ENCODE results near the gene OR2V2. TPM values are rescaled to one million over a fixed set of nuclear protein-coding genes. Genes with fewer than 3 reads are reported as not detected.
"Not testable (repeated sequence)": the region's sequence is repeated elsewhere in the genome, so short reads cannot be mapped to it uniquely, and the experiment has no call there.

The OR2V2 gene
- total and polyA plus RNA-seq, 2 donors (not counting 3 experiments of a cell fraction or from before 2014, with no cell fraction given): not detected

- no peaks in the 10 kb centered on the region for H4K20me1 ChIP-seq (replicated peaks; ENCODE audit: control insufficient read depth, extremely low read depth, insufficient read depth, low read length)
- H3K9me1 ChIP-seq (replicated peaks; ENCODE audit: control insufficient read depth, extremely low read depth, insufficient read depth, low read length): no peaks in the 10 kb centered on the region
- peaks cover 10% of the 10 kb centered on the region for H3K4me1 ChIP-seq (ENCODE audit: control insufficient read depth, extremely low read depth, insufficient read depth, low read length)
- peak overlapping the region; percentile 73 for H3K4me2 ChIP-seq (ENCODE audit: insufficient read depth, low read length)
- peak overlapping the region; percentile 59 for H3K9ac ChIP-seq (replicated peaks; ENCODE audit: extremely low read depth, insufficient read depth, low read length)
- no peaks in the 10 kb centered on the region for H3K36me3 ChIP-seq (ENCODE audit: control insufficient read depth in 2 of 2, extremely low read depth in 1 of 2, insufficient read depth in 2 of 2, low read length in 2 of 2)
- TF ChIP-seq CTCF (IDR thresholded peaks at IDR 0.05; ENCODE audit: extremely low read depth in 1 of 2, insufficient read depth in 1 of 2, low read depth in 1 of 2, low read length in 2 of 2): no peak
- no peak for TF ChIP-seq JUN (IDR thresholded peaks at IDR 0.05; ENCODE audit: borderline replicate concordance, insufficient read depth, insufficient read length, low read depth)
- no peak for TF ChIP-seq MAX (IDR thresholded peaks at IDR 0.05; ENCODE audit: insufficient read depth, insufficient read length)
- no peak for TF ChIP-seq EZH2 (IDR thresholded peaks at IDR 0.05; ENCODE audit: borderline replicate concordance, low read depth, low read length, severe bottlenecking)
- TF ChIP-seq GATA2 (IDR thresholded peaks at IDR 0.05; ENCODE audit: insufficient read depth, insufficient read length, low read depth, low read length): no peak
- TF ChIP-seq MYC (IDR thresholded peaks at IDR 0.05; ENCODE audit: low read depth, low read length): no peak
- TF ChIP-seq POLR2A (IDR thresholded peaks at IDR 0.05; ENCODE audit: low read depth, low read length): no peak
- TF ChIP-seq POLR2AphosphoS5 (IDR thresholded peaks at IDR 0.05; ENCODE audit: insufficient read depth, low read depth, low read length): no peak
- TF ChIP-seq FOS (IDR thresholded peaks at IDR 0.05; ENCODE audit: borderline replicate concordance, insufficient read depth, low read length): no peak
- TSS peak; percentile 28 for BruUV-seq (replicated peaks)
- FAIRE-seq (no peak), DNase-seq (ENCODE audit: low read depth, low spot score) (no peak)
- H3K79me2 ChIP-seq (ENCODE audit: control insufficient read depth, insufficient read depth, low read length): no peaks in the 10 kb centered on the region
- H3K27ac ChIP-seq (ENCODE audit: insufficient read depth, low read depth, low read length): peak overlapping the region; percentile 70
- H2AFZ ChIP-seq (ENCODE audit: low read depth, low read length): peak overlapping the region; percentile 94
- CTCF ChIA-PET: interaction anchor here (1.0 to 1.1 kb wide), 2 partner anchors 60 to 376 kb away, joined by 3 read pairs; no protein-coding TSS in a partner anchor
- intact Hi-C loops (cut with micrococcal nuclease): no loop called here
- peak overlapping the region; percentile 22 to 39 (median 30) for H3K4me3 ChIP-seq (replicated peaks in 1 of 3; ENCODE audit: insufficient read depth in 1 of 3, low read depth in 1 of 3, low read length in 3 of 3)
- H3K9me3 ChIP-seq (replicated peaks; ENCODE audit: control insufficient read depth, insufficient read depth, low read length): no peaks in the 10 kb centered on the region
- POLR2A ChIA-PET: no interaction called here
- dilution Hi-C loops (cut with MboI; ENCODE audit: extremely low pct_ligation_motif_present, low sequenced_read_pairs): no loop called here
- H3K27me3 ChIP-seq (ENCODE audit: control insufficient read depth in 2 of 2, insufficient read depth in 2 of 2, low read length in 2 of 2): no peaks in the 10 kb centered on the region
Observed at GRCh38 chr5:181160152-181160754, 12.9 kb downstream of the OR2V2 start.

- H3K4me3 ChIP-seq (replicated peaks in 1 of 3; ENCODE audit: insufficient read depth in 1 of 3, low read depth in 1 of 3, low read length in 3 of 3); H4K20me1 ChIP-seq (replicated peaks; ENCODE audit: control insufficient read depth, extremely low read depth, insufficient read depth, low read length); H3K9me1 ChIP-seq (replicated peaks; ENCODE audit: control insufficient read depth, extremely low read depth, insufficient read depth, low read length); H3K9ac ChIP-seq (replicated peaks; ENCODE audit: extremely low read depth, insufficient read depth, low read length); intact Hi-C loops (cut with micrococcal nuclease); H3K79me2 ChIP-seq (ENCODE audit: control insufficient read depth, insufficient read depth, low read length); H3K9me3 ChIP-seq (replicated peaks; ENCODE audit: control insufficient read depth, insufficient read depth, low read length); BruUV-seq (replicated peaks); dilution Hi-C loops (cut with MboI; ENCODE audit: extremely low pct_ligation_motif_present, low sequenced_read_pairs); H3K36me3 ChIP-seq (ENCODE audit: control insufficient read depth in 2 of 2, extremely low read depth in 1 of 2, insufficient read depth in 2 of 2, low read length in 2 of 2); H3K27me3 ChIP-seq (ENCODE audit: control insufficient read depth in 2 of 2, insufficient read depth in 2 of 2, low read length in 2 of 2): not testable (repeated sequence)
- CTCF ChIA-PET: interaction anchor here (1.0 kb wide), 1 partner anchor 377 kb away, joined by 3 read pairs; no protein-coding TSS in a partner anchor
- Histone ChIP-seq H3K4me2 (ENCODE audit: insufficient read depth, low read length) (peak overlapping the region; percentile 11), H2AFZ (ENCODE audit: low read depth, low read length) (peak overlapping the region; percentile 56), H3K4me1 (ENCODE audit: control insufficient read depth, extremely low read depth, insufficient read depth, low read length) (peaks cover 10% of the 10 kb centered on the region), H3K27ac (ENCODE audit: insufficient read depth, low read depth, low read length) (peak overlapping the region; percentile 1)
- POLR2A ChIA-PET: interaction anchor here (0.6 kb wide), 1 partner anchor 13 kb away, joined by 3 read pairs; no protein-coding TSS in a partner anchor
- DNase-seq (ENCODE audit: low read depth, low spot score): peak; percentile 43
- peak; percentile 42 for FAIRE-seq
Observed at GRCh38 chr5:181160755-181161533, 13.6 kb downstream of the OR2V2 start.

Measured in endothelial cell of umbilical vein (primary cell).